Kidney epithelial cell (primary cell): ENCODE data around the gene CSF1R. TPM values are rescaled to one million over a fixed set of nuclear protein-coding genes. Genes with fewer than 3 reads are reported as not detected.

Source experiments
- DNase-seq: peaks from one replicate; pipeline ENCODE4 v3.0.0-alpha.2; 2010; ENCODE audit warnings: low read depth
- H3K27me3 ChIP-seq: 2 replicates; pipeline ENCODE4 v1.6.0; 2011; ENCODE audit warnings: low read length; ENCODE audit not compliant: control insufficient read depth, insufficient read depth
- H3K36me3 ChIP-seq: 2 replicates; pipeline ENCODE4 v1.5.1; 2011; ENCODE audit warnings: low read length; ENCODE audit not compliant: control insufficient read depth, insufficient read depth
- H3K4me3 ChIP-seq: 2 replicates; pipeline ENCODE4 v1.5.1; 2011; ENCODE audit warnings: low read depth, mild to moderate bottlenecking, control low read depth, low read length
- CTCF ChIP-seq: IDR thresholded peaks from 2 replicates; pipeline ENCODE4 v1.5.1; 2011; ENCODE audit warnings: mild to moderate bottlenecking, moderate library complexity, low read length, control low read depth, inconsistent platforms; ENCODE audit not compliant: insufficient read depth, poor library complexity, severe bottlenecking
- total RNA-seq: library from RNA; depleted of rRNA; stranded (reverse); fragments of >200 nt; gene quantifications from 2 replicates; pipeline ENCODE4 v1.2.3, GENCODE V29; 2015

The CSF1R gene
- total RNA-seq, 1 donor from 2014 or later = 0.75 TPM

DNA sequence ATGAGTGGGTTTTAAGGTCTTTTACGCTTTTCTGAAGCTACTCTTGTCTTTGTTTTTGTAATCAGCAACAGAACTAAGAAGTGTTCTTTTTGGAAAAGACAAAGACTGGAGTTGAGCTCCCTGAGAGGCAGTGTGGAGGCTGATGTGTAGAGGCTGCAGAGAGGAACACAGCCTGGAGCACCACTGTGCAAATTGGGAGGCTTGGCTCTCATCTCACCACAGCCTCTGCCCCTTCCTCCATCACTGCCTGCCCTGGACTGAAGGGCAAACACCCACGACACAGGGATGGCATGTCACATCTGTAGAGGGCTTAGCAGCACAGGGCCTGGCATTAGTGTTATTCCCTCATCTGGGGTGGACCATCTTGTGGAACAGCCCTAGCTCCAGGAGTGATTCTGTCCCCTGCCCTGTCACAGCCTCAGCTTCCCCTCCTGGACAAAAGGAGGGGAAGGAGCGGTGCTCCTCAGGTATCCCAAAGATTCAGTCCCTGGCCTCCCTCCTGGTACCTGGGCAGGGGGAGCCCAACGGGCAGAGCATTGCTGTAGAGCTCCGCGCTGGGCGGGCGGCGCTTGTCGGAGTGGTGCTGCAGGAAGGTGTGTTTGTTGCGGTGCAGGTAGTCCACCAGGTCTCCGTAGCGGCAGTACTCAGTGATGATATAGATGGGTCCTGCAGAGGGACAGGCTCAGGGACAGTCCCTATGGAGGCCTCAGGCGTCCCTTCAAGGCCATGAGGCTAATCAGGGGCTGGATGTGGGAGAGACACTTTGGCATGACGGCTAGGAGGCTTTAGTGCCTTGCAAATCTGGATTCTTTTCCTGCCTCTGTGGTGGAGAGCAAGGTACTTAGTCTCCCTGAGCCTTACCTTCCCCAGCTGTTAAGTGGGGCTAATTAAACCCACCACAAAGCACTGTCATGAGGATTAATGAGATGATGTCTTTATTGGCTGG lies 36.5 kb upstream of the CSF1R start:
- Histone ChIP-seq H3K36me3 (no peaks in the 10 kb centered on the region), H3K4me3 (no peak overlapping the region)
- no peak for TF ChIP-seq CTCF

GRCh38 chr5:150122158-150122510 lies 35.8 kb upstream of the CSF1R start:
- TF ChIP-seq CTCF = peak; percentile 31
- no peak for DNase-seq
- no peak overlapping the region for H3K4me3 ChIP-seq
- no peaks in the 10 kb centered on the region for H3K27me3 ChIP-seq
- H3K36me3 ChIP-seq = no peaks in the 10 kb centered on the region

More for the DNA sequence above, 36.5 kb upstream of the CSF1R start:
- H3K27me3 ChIP-seq = no peaks in the 10 kb centered on the region
- DNase-seq = no peak

- no peak overlapping the region for H3K4me3 ChIP-seq
- H3K36me3 ChIP-seq = no peaks in the 10 kb centered on the region
- H3K27me3 ChIP-seq = no peaks in the 10 kb centered on the region
- TF ChIP-seq CTCF = no peak
- DNase-seq = no peak
These were observed 35.2 kb upstream of the CSF1R start for GRCh38 chr5:150121448-150122157.

DNA sequence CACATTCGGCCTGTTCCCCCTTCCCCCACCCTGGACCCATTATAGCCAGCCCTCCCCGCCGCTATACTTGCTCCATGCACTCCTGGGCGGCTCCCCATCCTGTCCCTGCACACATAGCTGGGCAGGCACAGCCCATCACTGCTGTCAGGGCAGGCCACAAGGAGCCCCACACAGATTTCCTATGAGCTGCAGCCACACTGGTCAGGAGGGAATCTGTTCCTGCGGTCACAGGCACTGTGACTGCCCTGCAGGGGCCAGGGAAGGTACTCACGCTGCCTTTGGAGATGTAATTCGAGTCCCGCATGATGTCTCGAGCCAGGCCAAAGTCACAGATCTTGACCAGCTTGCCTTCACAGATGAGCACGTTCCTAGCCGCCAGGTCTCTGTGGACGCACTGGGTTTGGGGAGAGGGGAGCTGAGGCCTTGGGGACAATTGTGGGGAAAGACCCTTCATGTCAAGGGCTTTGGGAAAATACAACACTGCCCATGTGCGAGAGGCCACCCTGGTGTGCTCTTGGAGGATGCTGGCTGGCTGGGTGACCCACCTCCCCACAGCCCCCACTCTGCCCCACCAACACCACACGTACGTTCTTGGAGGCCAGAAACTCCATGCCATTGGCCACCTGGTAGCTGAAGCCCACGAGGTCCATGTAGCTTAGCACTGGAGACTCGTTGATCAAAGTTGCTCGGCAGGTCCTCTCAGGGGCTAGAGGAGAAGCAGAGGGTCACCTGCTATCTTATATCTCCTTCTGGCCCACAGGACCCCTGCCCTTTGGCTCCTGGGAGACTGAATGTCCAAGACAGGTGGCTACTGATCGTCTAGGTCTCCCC lies 34.5 kb upstream of the CSF1R start:
- TF ChIP-seq CTCF = no peak

GRCh38 chr5:150120062-150120441 lies 33.7 kb upstream of the CSF1R start:
- Histone ChIP-seq H3K36me3 (no peaks in the 10 kb centered on the region), H3K4me3 (no peak overlapping the region), H3K27me3 (no peaks in the 10 kb centered on the region)
- no peak for DNase-seq
- no peak for TF ChIP-seq CTCF

More for the DNA sequence above, 34.5 kb upstream of the CSF1R start:
- Histone ChIP-seq H3K4me3 (no peak overlapping the region), H3K27me3 (no peaks in the 10 kb centered on the region), H3K36me3 (no peaks in the 10 kb centered on the region)
- no peak for DNase-seq
